H9 (cell line): ENCODE data around the gene WBP1L. TPM values are rescaled to one million over a fixed set of nuclear protein-coding genes. Genes with fewer than 3 reads are reported as not detected.

Experiments
- DNase-seq: peaks from one replicate; pipeline ENCODE4 v3.0.0-alpha.2; 2017
- H2AFZ ChIP-seq: one replicate; pipeline ENCODE4 v1.6.1; 2013; ENCODE audit warnings: mild to moderate bottlenecking, low read length, control low read depth, moderate library complexity
- H2AK5ac ChIP-seq: 2 replicates; pipeline ENCODE4 v1.6.1; 2013; ENCODE audit warnings: low read length, control low read depth, mixed read lengths; ENCODE audit not compliant: insufficient read length
- H2BK120ac ChIP-seq: one replicate; pipeline ENCODE4 v1.6.1; 2013; ENCODE audit warnings: low read depth, mild to moderate bottlenecking, low read length, control low read depth, inconsistent platforms; ENCODE audit not compliant: poor library complexity, severe bottlenecking
- H2BK12ac ChIP-seq: 2 replicates; pipeline ENCODE4 v1.6.1; 2013; ENCODE audit warnings: low read length, control low read depth, mixed read lengths, low read depth; ENCODE audit not compliant: insufficient read length
- H2BK15ac ChIP-seq: 2 replicates; pipeline ENCODE4 v1.6.1; 2013; ENCODE audit warnings: low read depth, low read length, control low read depth
- H2BK20ac ChIP-seq: one replicate; pipeline ENCODE4 v1.6.1; 2013; ENCODE audit warnings: low read depth, mild to moderate bottlenecking, low read length, control low read depth, inconsistent platforms; ENCODE audit not compliant: poor library complexity, severe bottlenecking
- H2BK5ac ChIP-seq: 2 replicates; pipeline ENCODE4 v1.6.1; 2013; ENCODE audit warnings: low read length, control low read depth, mixed read lengths; ENCODE audit not compliant: insufficient read length
- H3K14ac ChIP-seq: 2 replicates; pipeline ENCODE4 v1.6.1; 2013; ENCODE audit warnings: low read length, control low read depth; ENCODE audit not compliant: insufficient read depth
- H3K18ac ChIP-seq: 2 replicates; pipeline ENCODE4 v1.6.1; 2013; ENCODE audit warnings: low read depth, mild to moderate bottlenecking, mixed read lengths, low read length, control low read depth; ENCODE audit not compliant: insufficient read length
- H3K23ac ChIP-seq: 2 replicates; pipeline ENCODE4 v1.6.1; 2013; ENCODE audit warnings: low read length, control low read depth, mixed read lengths, low read depth; ENCODE audit not compliant: insufficient read length
- H3K23me2 ChIP-seq: 2 replicates; pipeline ENCODE4 v1.6.1; 2013; ENCODE audit warnings: low read depth, mild to moderate bottlenecking, mixed read lengths, low read length, control low read depth; ENCODE audit not compliant: insufficient read length, poor library complexity, severe bottlenecking
- H3K27ac ChIP-seq: 2 replicates; pipeline ENCODE4 v1.5.1; 2013; ENCODE audit warnings: low read length, control low read depth, mixed read lengths, low read depth; ENCODE audit not compliant: insufficient read length
- H3K27me3 ChIP-seq: 2 replicates; pipeline ENCODE4 v1.6.1; 2013; ENCODE audit warnings: low read length, control low read depth, inconsistent platforms; ENCODE audit not compliant: insufficient read depth
- H3K4ac ChIP-seq: 2 replicates; pipeline ENCODE4 v1.6.1; 2013; ENCODE audit warnings: low read depth, mild to moderate bottlenecking, control low read depth, inconsistent platforms, low read length, moderate library complexity
- H3K4me1 ChIP-seq: 2 replicates; pipeline ENCODE4 v1.6.1; 2013; ENCODE audit warnings: low read length, control low read depth, inconsistent platforms; ENCODE audit not compliant: insufficient read depth
- H3K4me2 ChIP-seq: 2 replicates; pipeline ENCODE4 v1.6.1; 2013; ENCODE audit warnings: low read length, control low read depth, mixed read lengths; ENCODE audit not compliant: insufficient read length, insufficient read depth
- H3K56ac ChIP-seq: 2 replicates; pipeline ENCODE4 v1.6.1; 2013; ENCODE audit warnings: low read depth, mild to moderate bottlenecking, mixed read lengths, low read length, control low read depth; ENCODE audit not compliant: insufficient read length
- H3K79me1 ChIP-seq: 2 replicates; pipeline ENCODE4 v1.6.1; 2013; ENCODE audit warnings: low read depth, mild to moderate bottlenecking, moderate library complexity, low read length, control low read depth, inconsistent platforms; ENCODE audit not compliant: insufficient read depth, poor library complexity, severe bottlenecking
- H3K79me2 ChIP-seq: 2 replicates; pipeline ENCODE4 v1.6.1; 2013; ENCODE audit warnings: low read length, control low read depth, inconsistent platforms; ENCODE audit not compliant: insufficient read depth
- H3K9ac ChIP-seq: 2 replicates; pipeline ENCODE4 v1.6.1; 2013; ENCODE audit warnings: low read length, control low read depth, mixed read lengths; ENCODE audit not compliant: insufficient read length; ENCODE audit errors: extremely low read depth
- H3K9me3 ChIP-seq: one replicate; pipeline ENCODE4 v1.6.1; 2013; ENCODE audit warnings: low read depth, low read length, inconsistent platforms; ENCODE audit not compliant: control insufficient read depth
- H3T11ph ChIP-seq: one replicate; pipeline ENCODE4 v1.6.1; 2013; ENCODE audit warnings: mild to moderate bottlenecking, low read length, control low read depth, inconsistent platforms
- H4K20me1 ChIP-seq: one replicate; pipeline ENCODE4 v1.6.1; 2013; ENCODE audit not compliant: control insufficient read depth, insufficient read length, insufficient read depth
- H4K5ac ChIP-seq: 2 replicates; pipeline ENCODE4 v1.6.1; 2013; ENCODE audit warnings: low read depth, mild to moderate bottlenecking, mixed read lengths, low read length, control low read depth; ENCODE audit not compliant: insufficient read length
- H4K8ac ChIP-seq: replicated peaks from 2 replicates; pipeline ENCODE4 v1.6.1; 2013; ENCODE audit warnings: low read length, control low read depth, mixed read lengths, low read depth; ENCODE audit not compliant: insufficient read length
- H4K91ac ChIP-seq: 2 replicates; pipeline ENCODE4 v1.6.1; 2013; ENCODE audit warnings: low read depth, mild to moderate bottlenecking, moderate library complexity, mixed read lengths, low read length, control low read depth; ENCODE audit not compliant: insufficient read length
- H3K27ac Mint-ChIP-seq, 3 experiments: 2 replicates in 2 of 3; 3 replicates in 1 of 3; pipeline ENCODE4 v1.8.0; 2020 to 2021; ENCODE audit warnings: mixed read lengths in 3 of 3, mild to moderate bottlenecking in 1 of 3, moderate library complexity in 1 of 3
- H3K27me3 Mint-ChIP-seq: 2 replicates; pipeline ENCODE4 v1.8.0; 2021; ENCODE audit warnings: low read depth, mild to moderate bottlenecking, moderate library complexity, mixed read lengths
- H3K36me3 Mint-ChIP-seq, 3 experiments: 2 replicates in 2 of 3; 3 replicates in 1 of 3; pipeline ENCODE4 v1.8.0; 2020 to 2021; ENCODE audit warnings: low read depth in 3 of 3, mixed read lengths in 3 of 3; ENCODE audit not compliant: insufficient read depth in 1 of 3
- H3K4me1 Mint-ChIP-seq, 2 experiments: 2 replicates each; pipeline ENCODE4 v1.8.0; 2020; ENCODE audit warnings: mixed read lengths in 2 of 2
- H3K4me3 Mint-ChIP-seq, 2 experiments: 2 replicates in 1 of 2; 3 replicates in 1 of 2; pipeline ENCODE4 v1.8.0; 2020 to 2021; ENCODE audit warnings: mild to moderate bottlenecking in 2 of 2, mixed read lengths in 2 of 2, moderate library complexity in 1 of 2
- H3K9me3 Mint-ChIP-seq, 2 experiments: 2 replicates in 1 of 2; 3 replicates in 1 of 2; pipeline ENCODE4 v1.8.0; 2020; ENCODE audit warnings: mild to moderate bottlenecking in 2 of 2, mixed read lengths in 2 of 2, moderate library complexity in 1 of 2
- CTCF ChIP-seq: fragments of 200-600 bp; sonication (generic); conservative IDR thresholded peaks from 3 replicates; pipeline ENCODE4 v1.8.0; 2021; ENCODE audit warnings: antibody characterized with exemption, mild to moderate bottlenecking
- WGBS: extraction: QIAGEN DNeasy Blood & Tissue Kit; methylation state at CpG from one replicate; pipeline ENCODE4 v1.1.7; 2013; ENCODE audit warnings: missing lambda C conversion rate, low lambda C conversion rate, mixed read lengths; ENCODE audit not compliant: insufficient read length; ENCODE audit errors: extremely low coverage; 5-methylcytosine and 5-hydroxymethylcytosine counted together
- total RNA-seq: library from RNA; stranded (reverse); gene quantifications from 2 replicates; pipeline ENCODE4 v1.2.1, GENCODE V29; 2021

Gene WBP1L
- total RNA-seq, 1 experiment from 2014 or later = 23.8 TPM

GRCh38 chr10:102705531-102705930 lies 38.2 kb upstream of the WBP1L start:
- H4K20me1 ChIP-seq = no peaks in the 10 kb centered on the region
- no peak overlapping the region for H3K56ac ChIP-seq
- Mint-ChIP-seq H3K36me3 (peaks cover 4 to 8% (median 4%) of the 10 kb centered on the region in 3 experiments; a peak in 5 of 7 replicates), H3K4me1 (no peaks in the 10 kb centered on the region), H3K9me3 (no peaks in the 10 kb centered on the region), H3K4me3 (no peak overlapping the region), H3K27me3 (no peaks in the 10 kb centered on the region), H3K27ac (no peak overlapping the region)
- no peak for DNase-seq
- no peak overlapping the region for H3T11ph ChIP-seq
- H3K79me1 ChIP-seq = peaks cover 2% of the 10 kb centered on the region
- H2BK15ac ChIP-seq = no peak overlapping the region
- H3K4me2 ChIP-seq = no peak overlapping the region
- H3K9me3 ChIP-seq = no peaks in the 10 kb centered on the region
- no peak overlapping the region for H3K23ac ChIP-seq
- H3K23me2 ChIP-seq = no peaks in the 10 kb centered on the region
- H3K4ac ChIP-seq = no peak overlapping the region
- H3K9ac ChIP-seq = no peak overlapping the region
- H2BK5ac ChIP-seq = no peak overlapping the region
- H3K27me3 ChIP-seq = no peaks in the 10 kb centered on the region
- H3K18ac ChIP-seq = no peak overlapping the region
- no peak overlapping the region for H4K8ac ChIP-seq
- H2AK5ac ChIP-seq = no peak overlapping the region
- H2AFZ ChIP-seq = no peak overlapping the region
- no peak overlapping the region for H2BK120ac ChIP-seq
- H4K91ac ChIP-seq = no peak overlapping the region
- no peak for TF ChIP-seq CTCF
- H4K5ac ChIP-seq = no peak overlapping the region
- H3K4me1 ChIP-seq = no peaks in the 10 kb centered on the region
- H3K27ac ChIP-seq = no peak overlapping the region
- no peak overlapping the region for H3K14ac ChIP-seq
- H3K79me2 ChIP-seq = no peaks in the 10 kb centered on the region
- no CpG with 5 or more reads among the region's 2 CpGs for WGBS
- no peak overlapping the region for H2BK12ac ChIP-seq
- H2BK20ac ChIP-seq = no peak overlapping the region
